Naive thymus-derived CD8-positive, alpha-beta T cell (primary cell): Measurements from ENCODE around the gene SPRED2. TPM values are rescaled to one million over a fixed set of nuclear protein-coding genes. Genes with fewer than 3 reads are reported as not detected.

ENCODE experiments used
- ATAC-seq, 2 donors: fragments of 150-1000 bp; cut with Tn5 transposase in 1 of 2; sonication (Bioruptor Pico), chemical (Tn5 transposase) in 1 of 2; 1 replicate in 1 of 2; 2 replicates in 1 of 2; pipeline ENCODE4 v1.10.0; 2021; ENCODE audit warnings: mild to moderate bottlenecking in 2 of 2, moderate library complexity in 2 of 2
- POLR2A ChIA-PET: fragments of 350-600 bp; sonication (Branson Sonifier 250); formaldehyde crosslinking; loops from one replicate; lab custom pipeline; 2021; ENCODE audit warnings: antibody characterized with exemption; lab: Charles Lee
- DNase-seq, 10 donors: peaks; one replicate each; pipeline versions ENCODE4 v3.0.0 to v3.0.0-alpha.2; 2020 to 2022
- H3K27ac Mint-ChIP-seq, 10 donors: one replicate each; pipeline ENCODE4 v1.8.0; 2020 to 2022; ENCODE audit warnings: mild to moderate bottlenecking in 10 of 10, mixed read lengths in 10 of 10, moderate library complexity in 4 of 10, inconsistent platforms in 1 of 10
- H3K27me3 Mint-ChIP-seq, 5 donors: one replicate each; pipeline ENCODE4 v1.8.0; 2021 to 2022; ENCODE audit warnings: mixed read lengths in 5 of 5
- H3K36me3 Mint-ChIP-seq, 3 donors: one replicate each; pipeline ENCODE4 v1.8.0; 2020 to 2022; ENCODE audit warnings: mixed read lengths in 3 of 3, mild to moderate bottlenecking in 2 of 3, inconsistent platforms in 1 of 3
- H3K4me1 Mint-ChIP-seq, 4 donors: one replicate each; pipeline ENCODE4 v1.8.0; 2021 to 2022; ENCODE audit warnings: mixed read lengths in 4 of 4
- H3K4me3 Mint-ChIP-seq, 10 donors: one replicate each; pipeline ENCODE4 v1.8.0; 2020 to 2022; ENCODE audit warnings: mild to moderate bottlenecking in 10 of 10, mixed read lengths in 10 of 10, moderate library complexity in 6 of 10, inconsistent platforms in 1 of 10
- H3K9me3 Mint-ChIP-seq, 9 donors: one replicate each; pipeline ENCODE4 v1.8.0; 2020 to 2022; ENCODE audit warnings: mixed read lengths in 9 of 9, mild to moderate bottlenecking in 3 of 9, inconsistent platforms in 1 of 9, moderate library complexity in 1 of 9
- polyA plus RNA-seq, 3 donors: library from polyadenylated mRNA; unstranded; fragments of 300-500 nt; fragmentation: Illumina TruSeq; gene quantifications; one replicate each; pipeline ENCODE4 v1.2.3, GENCODE V29; 2021
- total RNA-seq, 8 experiments: library from RNA in 2 of 8; stranded (reverse) in 2 of 8; gene quantifications; one replicate each; pipeline ENCODE4 v1.2.3 and lab custom pipeline; 2021 to 2026

The SPRED2 gene
- total and polyA plus RNA-seq, 5 experiments from 2014 or later = 0.17 to 0.57 (median 0.28) TPM; not detected in 1

DNA sequence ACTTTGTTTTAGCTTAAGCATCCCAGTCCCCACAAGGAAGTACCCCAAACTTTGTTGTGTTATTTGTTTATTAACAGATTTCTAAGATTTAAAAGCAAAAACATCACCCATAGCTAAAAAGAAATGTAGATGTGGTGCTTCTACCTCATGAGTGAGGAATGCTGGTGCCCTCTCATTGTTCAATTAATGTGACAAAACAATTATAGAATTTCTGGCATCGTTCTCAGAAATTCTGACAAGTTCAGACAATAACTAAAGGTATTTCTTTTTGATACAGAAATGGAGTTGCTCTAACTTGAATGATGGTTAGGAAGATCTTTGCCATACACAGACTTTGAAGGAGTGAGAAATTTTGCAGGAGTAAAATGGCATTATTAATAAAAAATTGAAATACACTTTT lies 42.9 kb downstream of the SPRED2 start:
- no peaks in the 10 kb centered on the region for H3K9me3 Mint-ChIP-seq
- H3K27me3 Mint-ChIP-seq = peaks cover 0 to 10% (median 4%) of the 10 kb centered on the region in 5 donors
- DNase-seq (no peak), ATAC-seq (no peak)
- no peaks in the 10 kb centered on the region for H3K36me3 Mint-ChIP-seq
- no peak overlapping the region for H3K4me3 Mint-ChIP-seq
- H3K27ac Mint-ChIP-seq = peak overlapping the region in 1 of 10 donors; percentile 20
- H3K4me1 Mint-ChIP-seq = peaks cover 0 to 22% (median 0%) of the 10 kb centered on the region in 4 donors
- POLR2A ChIA-PET = interaction anchor here (0.8 kb wide), 1 partner anchor 89 kb away, joined by 4 read pairs; no protein-coding TSS in a partner anchor

DNA sequence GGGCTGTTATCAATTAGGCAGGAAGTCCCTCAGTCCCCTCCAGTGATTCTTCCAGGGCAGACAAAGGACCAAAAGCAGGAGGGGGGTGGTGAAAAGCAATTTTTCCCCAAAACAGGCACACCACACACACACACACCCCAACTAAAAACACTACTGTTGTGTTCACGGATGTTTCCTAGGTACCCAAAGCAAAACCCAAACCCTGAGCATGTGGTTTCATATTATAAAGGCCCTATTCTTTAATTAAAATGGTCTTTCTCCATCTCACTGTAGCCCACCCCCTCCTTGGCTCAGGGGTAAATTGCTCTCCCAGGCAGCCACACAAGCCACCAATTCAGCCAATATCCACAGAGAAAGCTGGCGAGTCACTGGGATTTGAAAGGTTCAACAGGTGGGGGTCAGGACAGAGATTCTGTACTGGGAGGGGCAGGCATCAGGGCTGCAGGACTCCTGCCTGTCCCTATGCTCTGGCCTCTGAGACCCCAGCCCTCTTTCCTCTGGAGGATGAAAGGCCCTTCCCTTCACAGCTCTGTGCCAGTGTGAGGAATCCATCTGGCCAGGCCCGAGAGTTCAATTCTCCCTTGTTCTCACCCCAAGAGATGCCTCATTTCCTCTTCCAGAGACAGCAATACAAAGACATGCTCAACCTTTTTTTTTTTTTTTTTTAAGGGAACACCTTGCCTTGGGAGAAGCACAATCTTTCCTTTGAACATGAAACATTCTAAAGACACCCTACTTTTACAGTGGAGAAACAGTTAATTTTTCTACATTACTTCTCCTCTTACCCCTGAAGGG lies 43.6 kb downstream of the SPRED2 start:
- Mint-ChIP-seq H3K36me3 (no peaks in the 10 kb centered on the region), H3K4me1 (peaks cover 0 to 22% (median 5%) of the 10 kb centered on the region in 4 donors), H3K27ac (peak overlapping the region in 2 of 10 donors; percentile 20), H3K27me3 (peaks cover 0 to 10% (median 4%) of the 10 kb centered on the region in 5 donors), H3K4me3 (no peak overlapping the region), H3K9me3 (no peaks in the 10 kb centered on the region)
- ATAC-seq = no peak
- POLR2A ChIA-PET = interaction anchor here (0.5 to 0.8 kb wide), 2 partner anchors 89 to 169 kb away, joined by 3 to 4 read pairs; no protein-coding TSS in a partner anchor
- no peak for DNase-seq

DNA sequence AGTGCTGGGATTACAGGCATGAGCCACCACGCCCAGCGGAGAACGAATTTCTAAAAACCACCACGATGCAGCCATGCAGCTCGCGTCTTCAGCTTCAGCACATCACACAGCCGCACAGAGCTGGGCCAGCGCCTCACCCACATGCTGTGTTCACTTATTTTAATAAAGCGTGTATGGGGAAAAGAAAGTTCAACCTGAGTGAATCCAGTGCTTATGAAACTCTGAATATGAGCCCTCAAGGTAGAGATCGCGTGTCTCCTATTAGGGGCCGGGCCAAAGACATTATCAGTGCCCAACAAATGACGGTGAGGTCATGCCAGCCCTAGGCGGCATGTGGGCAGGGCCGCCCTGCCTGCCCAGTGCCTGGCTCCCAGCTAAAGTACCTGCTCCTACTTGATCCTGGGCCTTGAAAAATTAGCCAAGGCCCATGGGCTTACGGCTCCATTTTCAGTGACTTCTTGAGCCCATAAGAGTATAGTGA lies 44.3 kb downstream of the SPRED2 start:
- DNase-seq = no peak
- Mint-ChIP-seq H3K27ac (peak overlapping the region in 1 of 10 donors; percentile 36), H3K4me1 (peaks cover 2 to 26% (median 12%) of the 10 kb centered on the region in 4 donors), H3K27me3 (peaks cover 0 to 10% (median 3%) of the 10 kb centered on the region in 5 donors), H3K4me3 (no peak overlapping the region), H3K9me3 (no peaks in the 10 kb centered on the region), H3K36me3 (no peaks in the 10 kb centered on the region)
- no peak for ATAC-seq
- POLR2A ChIA-PET = interaction anchor here (0.5 kb wide), 1 partner anchor 169 kb away, joined by 3 read pairs; no protein-coding TSS in a partner anchor

DNA sequence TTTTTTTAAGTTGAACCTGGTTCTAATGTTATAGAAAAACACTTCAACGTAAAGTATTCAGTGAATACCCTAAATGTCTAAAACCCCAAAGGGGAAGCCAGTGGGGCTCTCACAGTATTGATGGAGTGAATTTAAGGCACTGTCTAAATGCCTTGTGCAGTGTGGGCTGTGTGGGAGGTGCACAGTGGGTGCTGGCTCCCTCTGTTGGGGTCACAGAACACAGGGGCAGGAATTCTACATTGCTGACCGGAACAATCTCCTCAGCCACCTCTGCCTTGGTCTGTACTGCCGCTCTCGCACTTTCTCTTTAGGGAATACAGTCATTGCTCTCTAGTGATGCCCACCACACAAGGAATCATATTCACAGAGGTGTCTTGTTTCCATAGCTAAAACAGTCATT lies 45.4 kb downstream of the SPRED2 start:
- POLR2A ChIA-PET = no interaction called here
- DNase-seq (no peak), ATAC-seq (no peak)
- Mint-ChIP-seq H3K36me3 (no peaks in the 10 kb centered on the region), H3K27ac (no peak overlapping the region), H3K4me3 (no peak overlapping the region), H3K27me3 (peaks cover 0 to 10% (median 3%) of the 10 kb centered on the region in 5 donors), H3K4me1 (peaks cover 8 to 37% (median 22%) of the 10 kb centered on the region in 4 donors), H3K9me3 (no peaks in the 10 kb centered on the region)

DNA sequence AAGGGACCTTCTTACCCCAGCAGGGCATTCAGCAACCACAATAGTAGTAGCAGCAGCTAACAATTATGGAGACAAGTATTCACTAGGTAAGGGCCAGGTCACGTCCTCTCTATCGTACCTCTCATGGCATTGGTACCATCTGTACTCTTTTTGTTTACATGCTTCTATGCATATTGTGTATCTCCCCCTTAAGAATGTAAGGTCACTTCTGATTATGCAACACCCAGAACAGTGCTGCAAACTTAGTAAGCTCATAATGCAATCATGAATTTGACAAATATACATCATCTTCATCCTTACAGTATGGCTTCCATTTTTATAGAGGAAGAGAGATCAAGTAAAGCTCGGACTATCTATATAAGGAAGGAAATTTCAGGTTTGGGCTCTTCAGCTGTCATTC lies 46.1 kb downstream of the SPRED2 start:
- Mint-ChIP-seq H3K27me3 (peaks cover 0 to 10% (median 3%) of the 10 kb centered on the region in 5 donors), H3K36me3 (no peaks in the 10 kb centered on the region), H3K27ac (no peak overlapping the region), H3K4me1 (peaks cover 10 to 43% (median 29%) of the 10 kb centered on the region in 4 donors), H3K4me3 (no peak overlapping the region), H3K9me3 (no peaks in the 10 kb centered on the region)
- ATAC-seq (no peak), DNase-seq (no peak)
- POLR2A ChIA-PET = no interaction called here

DNA sequence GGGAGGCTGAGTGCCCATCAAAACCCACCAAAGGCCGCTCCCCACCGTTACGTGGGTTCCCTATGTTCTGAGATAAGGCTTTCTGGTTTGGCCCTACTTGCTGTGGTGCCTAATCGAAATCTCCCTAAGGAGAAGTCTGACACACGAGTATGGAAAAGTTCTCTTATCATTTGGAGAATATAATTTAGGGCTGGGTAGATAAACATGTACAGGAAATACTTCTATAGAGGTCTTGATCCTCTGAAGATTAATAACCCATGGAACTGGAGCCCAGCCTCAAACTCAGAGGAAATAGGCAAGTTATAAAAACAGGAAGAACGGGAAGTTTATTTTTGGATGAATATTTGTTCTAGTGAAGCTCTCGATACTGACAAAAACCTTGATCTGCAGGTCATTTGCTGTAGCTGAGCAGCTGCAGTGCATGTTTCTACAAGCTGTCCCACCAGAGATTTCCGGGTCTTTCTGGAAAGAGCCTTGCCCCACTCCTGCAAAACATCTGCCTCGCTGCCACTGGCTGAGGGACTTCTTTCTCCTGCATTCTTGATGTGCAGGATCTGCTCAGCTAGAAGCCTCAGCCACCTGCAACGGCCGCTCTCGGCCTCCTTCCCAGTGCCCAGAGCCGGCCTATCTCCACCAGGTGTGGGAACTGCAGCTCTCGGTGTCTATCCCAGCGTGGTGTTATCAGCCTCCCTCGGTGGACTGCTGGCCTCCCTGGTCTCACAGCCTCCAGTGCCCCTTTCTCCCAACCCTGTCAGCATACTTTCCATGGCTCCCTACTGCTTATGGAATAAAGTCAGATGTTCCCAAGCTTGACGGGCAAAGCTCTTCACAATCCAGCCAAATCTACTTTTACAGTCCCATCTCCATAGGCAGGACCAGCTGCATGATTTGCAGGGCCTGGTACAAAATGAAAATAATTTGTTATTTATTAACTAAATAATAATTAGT lies 48.6 kb downstream of the SPRED2 start:
- POLR2A ChIA-PET = no interaction called here

DNA sequence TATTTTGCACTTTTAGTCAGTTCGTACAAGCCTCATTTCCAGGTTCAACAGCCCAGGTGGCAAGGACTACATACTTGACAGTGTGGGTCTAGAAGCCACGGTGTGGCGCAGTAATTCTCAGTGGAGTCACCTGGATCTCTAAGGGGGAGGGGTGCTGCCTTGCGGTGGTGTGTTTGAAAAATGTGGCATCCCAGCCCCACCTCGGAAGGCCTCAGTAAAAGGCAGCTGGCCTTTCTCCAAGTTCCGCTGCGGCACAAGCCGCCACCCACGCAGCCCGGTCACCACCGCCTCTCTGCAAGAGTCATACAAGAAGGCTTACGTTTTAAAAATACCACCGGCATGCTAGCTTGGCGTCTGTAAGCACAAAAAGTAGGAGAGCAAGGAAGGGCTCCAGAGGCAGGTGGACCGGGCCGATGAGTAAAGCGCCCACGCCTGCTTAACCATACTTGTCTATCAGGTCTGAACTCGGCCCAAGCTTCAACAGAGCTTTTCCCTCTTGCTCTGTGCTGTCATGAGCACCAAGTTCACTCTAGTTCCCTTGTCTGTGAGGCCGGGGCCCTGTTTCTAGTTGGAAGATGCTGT lies 49.5 kb downstream of the SPRED2 start:
- H3K4me3 Mint-ChIP-seq = peak overlapping the region; percentile 52 to 87 (median 70)
- POLR2A ChIA-PET = interaction anchor here (0.5 kb wide), 1 partner anchor 84 kb away, joined by 4 read pairs; no protein-coding TSS in a partner anchor

More for the DNA sequence above, 48.6 kb downstream of the SPRED2 start:
- Mint-ChIP-seq H3K9me3 (no peaks in the 10 kb centered on the region), H3K36me3 (no peaks in the 10 kb centered on the region), H3K4me1 (peaks cover 12 to 33% (median 31%) of the 10 kb centered on the region in 4 donors), H3K4me3 (no peak overlapping the region), H3K27me3 (peaks cover 0 to 21% (median 3%) of the 10 kb centered on the region in 5 donors), H3K27ac (peak overlapping the region in 1 of 10 donors; percentile 60)
- DNase-seq (no peak), ATAC-seq (no peak)

GRCh38 chr2:65382323-65382722 lies 50.1 kb downstream of the SPRED2 start:
- ATAC-seq (no peak), DNase-seq (no peak)
- Mint-ChIP-seq H3K4me1 (peaks cover 12 to 33% (median 30%) of the 10 kb centered on the region in 4 donors), H3K36me3 (no peaks in the 10 kb centered on the region), H3K9me3 (no peaks in the 10 kb centered on the region), H3K4me3 (peak overlapping the region in 9 of 10 donors; percentile 15 to 79 (median 69)), H3K27ac (peak overlapping the region in 3 of 10 donors; percentile 41 to 86 (median 69)), H3K27me3 (peaks cover 0 to 36% (median 4%) of the 10 kb centered on the region in 5 donors)
- POLR2A ChIA-PET = interaction anchor here (0.6 kb wide), 1 partner anchor 10 kb away, joined by 3 read pairs; no protein-coding TSS in a partner anchor

More for the DNA sequence above, 49.5 kb downstream of the SPRED2 start:
- Mint-ChIP-seq H3K27ac (peak overlapping the region in 9 of 10 donors; percentile 41 to 86 (median 74)), H3K36me3 (no peaks in the 10 kb centered on the region), H3K9me3 (no peaks in the 10 kb centered on the region), H3K27me3 (peaks cover 0 to 30% (median 4%) of the 10 kb centered on the region in 5 donors), H3K4me1 (peaks cover 12 to 33% (median 30%) of the 10 kb centered on the region in 4 donors)
- ATAC-seq (peak; percentile 88 to 91), DNase-seq (peak; percentile 51 to 87 (median 75))

- Mint-ChIP-seq H3K36me3 (no peaks in the 10 kb centered on the region), H3K27ac (no peak overlapping the region), H3K4me3 (peak overlapping the region in 7 of 10 donors; percentile 14 to 69 (median 39)), H3K4me1 (peaks cover 12 to 33% (median 30%) of the 10 kb centered on the region in 4 donors), H3K27me3 (peaks cover 0 to 43% (median 9%) of the 10 kb centered on the region in 5 donors), H3K9me3 (no peaks in the 10 kb centered on the region)
- POLR2A ChIA-PET = interaction anchor here (0.6 kb wide), 1 partner anchor 10 kb away, joined by 3 read pairs; no protein-coding TSS in a partner anchor
- ATAC-seq (no peak), DNase-seq (no peak)
Measured at GRCh38 chr2:65381607-65382051, 50.8 kb downstream of the SPRED2 start.

DNA sequence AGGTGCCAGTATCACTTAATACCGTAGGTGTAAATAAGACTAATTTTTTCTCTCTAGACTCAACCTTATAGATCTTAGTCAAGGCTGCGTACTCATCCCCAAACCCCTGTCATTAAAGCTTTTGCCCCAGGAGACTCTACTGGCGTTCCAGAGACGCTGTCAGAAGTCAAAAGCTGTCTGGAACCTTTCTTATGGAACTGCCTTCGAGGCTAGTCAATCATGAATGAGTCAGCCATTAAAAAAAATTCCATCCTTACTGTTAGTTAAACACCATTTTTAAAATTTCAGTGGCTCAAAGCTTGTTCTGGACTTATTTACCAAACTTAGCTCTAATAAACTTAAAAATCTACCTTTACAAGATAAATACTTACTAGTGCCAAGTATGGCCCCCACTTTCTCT lies 52.1 kb downstream of the SPRED2 start:
- peaks cover 12 to 33% (median 30%) of the 10 kb centered on the region in 4 donors for H3K4me1 Mint-ChIP-seq
- POLR2A ChIA-PET = no interaction called here
- no peaks in the 10 kb centered on the region for H3K36me3 Mint-ChIP-seq
- no peak overlapping the region for H3K27ac Mint-ChIP-seq
- no peak overlapping the region for H3K4me3 Mint-ChIP-seq
- DNase-seq (no peak), ATAC-seq (no peak)
- no peaks in the 10 kb centered on the region for H3K9me3 Mint-ChIP-seq
- peaks cover 0 to 51% (median 16%) of the 10 kb centered on the region in 5 donors for H3K27me3 Mint-ChIP-seq

- POLR2A ChIA-PET = interaction anchor here (0.6 kb wide), 1 partner anchor 173 kb away, joined by 4 read pairs; no protein-coding TSS in a partner anchor
- Mint-ChIP-seq H3K9me3 (no peaks in the 10 kb centered on the region), H3K27ac (no peak overlapping the region), H3K36me3 (no peaks in the 10 kb centered on the region), H3K4me1 (peaks cover 12 to 33% (median 30%) of the 10 kb centered on the region in 4 donors), H3K27me3 (peaks cover 0 to 52% (median 16%) of the 10 kb centered on the region in 5 donors), H3K4me3 (no peak overlapping the region)
- no peak for ATAC-seq
- DNase-seq = no peak
Measured at GRCh38 chr2:65379721-65380171, 52.7 kb downstream of the SPRED2 start.
